ENCODE results near the gene ZNF396.

DNA sequence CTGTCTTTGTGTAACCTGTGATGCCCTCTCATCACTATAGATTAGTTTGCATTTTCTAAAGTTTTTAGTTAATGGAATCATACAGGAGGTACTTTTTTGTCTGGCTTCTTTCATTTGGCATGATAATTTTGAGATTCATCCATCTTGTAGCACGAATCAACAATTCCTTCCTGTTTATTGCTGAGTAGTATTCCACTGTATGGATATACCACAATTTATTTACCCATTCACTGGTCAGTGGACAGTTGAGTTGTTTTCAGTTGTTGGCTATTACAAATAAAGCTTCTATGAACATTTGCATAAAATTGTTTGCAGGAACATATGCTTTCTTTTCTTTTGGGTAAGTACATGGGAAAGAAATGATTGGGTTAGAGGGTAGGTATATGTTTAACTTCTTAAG is 40.1 kb upstream of the ZNF396 start:
- TF ChIP-seq, protein P1, sequence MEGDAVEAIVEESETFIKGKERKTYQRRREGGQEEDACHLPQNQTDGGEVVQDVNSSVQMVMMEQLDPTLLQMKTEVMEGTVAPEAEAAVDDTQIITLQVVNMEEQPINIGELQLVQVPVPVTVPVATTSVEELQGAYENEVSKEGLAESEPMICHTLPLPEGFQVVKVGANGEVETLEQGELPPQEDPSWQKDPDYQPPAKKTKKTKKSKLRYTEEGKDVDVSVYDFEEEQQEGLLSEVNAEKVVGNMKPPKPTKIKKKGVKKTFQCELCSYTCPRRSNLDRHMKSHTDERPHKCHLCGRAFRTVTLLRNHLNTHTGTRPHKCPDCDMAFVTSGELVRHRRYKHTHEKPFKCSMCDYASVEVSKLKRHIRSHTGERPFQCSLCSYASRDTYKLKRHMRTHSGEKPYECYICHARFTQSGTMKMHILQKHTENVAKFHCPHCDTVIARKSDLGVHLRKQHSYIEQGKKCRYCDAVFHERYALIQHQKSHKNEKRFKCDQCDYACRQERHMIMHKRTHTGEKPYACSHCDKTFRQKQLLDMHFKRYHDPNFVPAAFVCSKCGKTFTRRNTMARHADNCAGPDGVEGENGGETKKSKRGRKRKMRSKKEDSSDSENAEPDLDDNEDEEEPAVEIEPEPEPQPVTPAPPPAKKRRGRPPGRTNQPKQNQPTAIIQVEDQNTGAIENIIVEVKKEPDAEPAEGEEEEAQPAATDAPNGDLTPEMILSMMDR (IDR thresholded peaks at IDR 0.05; ENCODE audit: poor library complexity): no peak
- TF ChIP-seq EZH2phosphoT487 (IDR thresholded peaks at IDR 0.05; ENCODE audit: low read depth, severe bottlenecking, unreplicated experiment): no peak

Measured in hepatocyte (in vitro differentiated cells).